ENCODE results near the gene PRR7.

PRR7 gene

GRCh38 chr5:177425196-177425800 is 21.3 kb upstream of the PRR7 start:
- no peak for DNase-seq (ENCODE audit: low spot score)

GRCh38 chr5:177425801-177426565 is 20.6 kb upstream of the PRR7 start:
- DNase-seq (ENCODE audit: low spot score): peak; percentile 99

- no peak for DNase-seq (ENCODE audit: low spot score)
These were observed 19.9 kb upstream of the PRR7 start, which contains the start of gene GRK6 for GRCh38 chr5:177426566-177427210. TSS of gene GRK6 (plus strand) at chr5:177426676. CDS start at chr5:177426846, 170 bp downstream.

- DNase-seq (ENCODE audit: low spot score): no peak
These were observed 19.3 kb upstream of the PRR7 start for GRCh38 chr5:177427211-177427822.

GRCh38 chr5:177427919-177428573 is 18.6 kb upstream of the PRR7 start:
- no peak for DNase-seq (ENCODE audit: low spot score)

- DNase-seq (ENCODE audit: low spot score): no peak
These were observed 17.9 kb upstream of the PRR7 start for GRCh38 chr5:177428574-177429217.

GRCh38 chr5:177429248-177430040 is 17.2 kb upstream of the PRR7 start:
- DNase-seq (ENCODE audit: low spot score): no peak

GRCh38 chr5:177430140-177430951 is 16.3 kb upstream of the PRR7 start:
- no peak for DNase-seq (ENCODE audit: low spot score)

GRCh38 chr5:177430972-177431316 is 15.7 kb upstream of the PRR7 start:
- DNase-seq (ENCODE audit: low spot score): no peak

- no peak for DNase-seq (ENCODE audit: low spot score)
These were observed 15.1 kb upstream of the PRR7 start for GRCh38 chr5:177431317-177432142.

- no peak for DNase-seq (ENCODE audit: low spot score)
These were observed 14.3 kb upstream of the PRR7 start for GRCh38 chr5:177432143-177432838.

- DNase-seq (ENCODE audit: low spot score): no peak
These were observed 13.6 kb upstream of the PRR7 start for GRCh38 chr5:177432839-177433657.

GRCh38 chr5:177433658-177434217 is 12.9 kb upstream of the PRR7 start:
- DNase-seq (ENCODE audit: low spot score): no peak

GRCh38 chr5:177434437-177434836 is 12.2 kb upstream of the PRR7 start:
- no peak for DNase-seq (ENCODE audit: low spot score)

- DNase-seq (ENCODE audit: low spot score): no peak
These were observed 11.5 kb upstream of the PRR7 start for GRCh38 chr5:177434942-177435738.

GRCh38 chr5:177435847-177436536 is 10.6 kb upstream of the PRR7 start:
- no peak for DNase-seq (ENCODE audit: low spot score)

Measured in left forelimb (tissue), 1 donor.